HepG2 (cell line): ENCODE data around the gene GANC. TPM values are rescaled to one million over a fixed set of nuclear protein-coding genes. Genes with fewer than 3 reads are reported as not detected.

Experiments
- CEBPB ChIP-seq: IDR thresholded peaks from 2 replicates; pipeline ENCODE4 v1.6.1; 2011; ENCODE audit warnings: low read depth, low read length, improper control_type of control experiment, borderline replicate concordance
- ESRRA ChIP-seq: sonication (generic); formaldehyde crosslinking; IDR thresholded peaks from 2 replicates; pipeline ENCODE4 v1.5.1; 2020; ENCODE audit warnings: mild to moderate bottlenecking, low read depth, missing genetic modification reagents
- FLYWCH1 ChIP-seq: sonication (generic); formaldehyde crosslinking; IDR thresholded peaks from 2 replicates; pipeline ENCODE4 v1.8.1; 2023; ENCODE audit warnings: mild to moderate bottlenecking, missing genetic modification reagents
- HDAC6 ChIP-seq: fragments of 200-600 bp; sonication (generic); IDR thresholded peaks from 2 replicates; pipeline ENCODE4 v1.7.0; 2017; ENCODE audit warnings: mild to moderate bottlenecking, antibody characterized with exemption, low read length, low read depth
- KDM2A ChIP-seq: sonication (generic); formaldehyde crosslinking; IDR thresholded peaks from 2 replicates; pipeline ENCODE4 v1.4.0; 2020; ENCODE audit warnings: low read depth, missing genetic modification reagents, borderline replicate concordance
- KLF13 ChIP-seq: sonication (generic); formaldehyde crosslinking; IDR thresholded peaks from 2 replicates; pipeline ENCODE4 v1.4.0; 2020; ENCODE audit warnings: mild to moderate bottlenecking, missing genetic modification reagents
- NCOA5 ChIP-seq: sonication (generic); formaldehyde crosslinking; IDR thresholded peaks from 2 replicates; pipeline ENCODE4 v1.4.0; 2020; ENCODE audit warnings: missing genetic modification reagents
- RFXANK ChIP-seq: IDR thresholded peaks from 2 replicates; pipeline ENCODE4 v1.6.1; 2016
- SKI ChIP-seq: fragments of 450-650 bp; IDR thresholded peaks from one replicate; pipeline ENCODE4 v1.6.1; 2018; ENCODE audit warnings: mild to moderate bottlenecking; ENCODE audit not compliant: partially characterized antibody
- STAT5B ChIP-seq: sonication (generic); formaldehyde crosslinking; IDR thresholded peaks from 2 replicates; pipeline ENCODE4 v1.4.0; 2020; ENCODE audit warnings: missing genetic modification reagents
- TCF7 ChIP-seq: sonication (generic); IDR thresholded peaks from 2 replicates; pipeline ENCODE4 v1.6.1; 2016; ENCODE audit warnings: antibody characterized with exemption, low read depth
- ZBTB44 ChIP-seq: sonication (generic); formaldehyde crosslinking; IDR thresholded peaks from 2 replicates; pipeline ENCODE4 v1.4.0; 2020; ENCODE audit warnings: missing genetic modification reagents
- ZBTB8A ChIP-seq: sonication (generic); formaldehyde crosslinking; IDR thresholded peaks from 2 replicates; pipeline ENCODE4 v1.4.0; 2020; ENCODE audit warnings: mild to moderate bottlenecking, low read depth, missing genetic modification reagents, borderline replicate concordance
- ZNF160 ChIP-seq: sonication (generic); formaldehyde crosslinking; IDR thresholded peaks from 2 replicates; pipeline ENCODE4 v1.8.0; 2022; ENCODE audit warnings: mild to moderate bottlenecking, inconsistent platforms, missing genetic modification reagents
- ZNF274 ChIP-seq: sonication (generic); formaldehyde crosslinking; IDR thresholded peaks from 2 replicates; pipeline ENCODE4 v1.5.1; 2020; ENCODE audit warnings: mild to moderate bottlenecking, missing genetic modification reagents
- ZNF282 ChIP-seq: fragments of 450-650 bp; IDR thresholded peaks from 2 replicates; pipeline ENCODE4 v1.6.1; 2018; ENCODE audit not compliant: partially characterized antibody
- ZNF343 ChIP-seq: sonication (generic); formaldehyde crosslinking; IDR thresholded peaks from 2 replicates; pipeline ENCODE4 v1.4.0; 2020; ENCODE audit warnings: mild to moderate bottlenecking, missing genetic modification reagents
- ZNF510 ChIP-seq: sonication (generic); formaldehyde crosslinking; IDR thresholded peaks from 2 replicates; pipeline ENCODE4 v1.4.0; 2020; ENCODE audit warnings: low read depth, mild to moderate bottlenecking, missing genetic modification reagents
- ZNF563 ChIP-seq: sonication (generic); formaldehyde crosslinking; IDR thresholded peaks from 2 replicates; pipeline ENCODE4 v1.8.0; 2022; ENCODE audit warnings: mild to moderate bottlenecking, moderate library complexity, missing genetic modification reagents
- ZNF567 ChIP-seq: sonication (generic); formaldehyde crosslinking; IDR thresholded peaks from 2 replicates; pipeline ENCODE4 v1.8.1; 2023; ENCODE audit warnings: mild to moderate bottlenecking, missing genetic modification reagents, borderline replicate concordance
- ZNF75D ChIP-seq: sonication (generic); formaldehyde crosslinking; IDR thresholded peaks from 2 replicates; pipeline ENCODE4 v1.8.1; 2023; ENCODE audit warnings: missing genetic modification reagents, mild to moderate bottlenecking, borderline replicate concordance
- ZNF768 ChIP-seq: sonication (generic); formaldehyde crosslinking; IDR thresholded peaks from 2 replicates; pipeline ENCODE4 v1.4.0; 2020; ENCODE audit warnings: missing genetic modification reagents
- ZSCAN9 ChIP-seq: IDR thresholded peaks from 2 replicates; pipeline ENCODE4 v1.6.1; 2016; ENCODE audit warnings: borderline replicate concordance
- polyA plus RNA-seq, 8 experiments: library from polyadenylated mRNA; depleted of rRNA in 3 of 8; stranded (reverse) in 7 of 8; unstranded in 1 of 8; fragments of >200 nt; fragmentation: Illumina TruSeq in 4 of 8; extraction: Trizol in 4 of 8; gene quantifications; 2 replicates each; pipeline versions ENCODE4 v1.2.1 to v1.2.3, GENCODE V29; 2011 to 2016; ENCODE audit warnings: low read depth in 4 of 8, missing spikeins in 1 of 8, mixed read lengths in 1 of 8; ENCODE audit not compliant: insufficient read depth in 1 of 8
- total RNA-seq, 5 experiments: library from RNA; depleted of rRNA; stranded (reverse); fragments of >200 nt; fragmentation: Illumina TruSeq; extraction: Trizol; gene quantifications; 2 replicates each; pipeline ENCODE4 v1.2.3, GENCODE V29; 2016; ENCODE audit warnings: low read depth in 1 of 5
- TF ChIP-seq, protein P1 (sequence below): fragments of 450-650 bp; IDR thresholded peaks from 2 replicates; pipeline ENCODE4 v1.6.1; 2017; ENCODE audit warnings: mild to moderate bottlenecking
- TF ChIP-seq, protein P2 (sequence below): IDR thresholded peaks from 2 replicates; pipeline ENCODE4 v1.6.1; 2016; ENCODE audit warnings: missing genetic modification reagents, missing compliant biosample characterization

The GANC gene
- total and polyA plus RNA-seq, 2 of the 13 experiments (the other 11 are each of a cell fraction or from before 2014, with no cell fraction given) = 17.0 to 21.0 TPM

- no peak; the same call in 1 of the 2 replicates for TF ChIP-seq ESRRA (CRISPR knock-in tag)
- peak; percentile 17; the same call in 1 of the 2 replicates for TF ChIP-seq RFXANK (CRISPR knock-in tag)
- TF ChIP-seq TCF7 = no peak
- no peak for TF ChIP-seq ZNF75D
- no peak for TF ChIP-seq CEBPB
- no peak; the same call in 1 of the 2 replicates for TF ChIP-seq ZBTB8A (CRISPR knock-in tag)
- 0 out of 2 replicates have a peak, but pooled peaks have one; percentile 67 for TF ChIP-seq ZNF510 (CRISPR knock-in tag)
- TF ChIP-seq STAT5B (CRISPR knock-in tag) = no peak
- no peak for TF ChIP-seq FLYWCH1 (CRISPR knock-in tag)
- no peak for TF ChIP-seq SKI
- TF ChIP-seq, protein P1, sequence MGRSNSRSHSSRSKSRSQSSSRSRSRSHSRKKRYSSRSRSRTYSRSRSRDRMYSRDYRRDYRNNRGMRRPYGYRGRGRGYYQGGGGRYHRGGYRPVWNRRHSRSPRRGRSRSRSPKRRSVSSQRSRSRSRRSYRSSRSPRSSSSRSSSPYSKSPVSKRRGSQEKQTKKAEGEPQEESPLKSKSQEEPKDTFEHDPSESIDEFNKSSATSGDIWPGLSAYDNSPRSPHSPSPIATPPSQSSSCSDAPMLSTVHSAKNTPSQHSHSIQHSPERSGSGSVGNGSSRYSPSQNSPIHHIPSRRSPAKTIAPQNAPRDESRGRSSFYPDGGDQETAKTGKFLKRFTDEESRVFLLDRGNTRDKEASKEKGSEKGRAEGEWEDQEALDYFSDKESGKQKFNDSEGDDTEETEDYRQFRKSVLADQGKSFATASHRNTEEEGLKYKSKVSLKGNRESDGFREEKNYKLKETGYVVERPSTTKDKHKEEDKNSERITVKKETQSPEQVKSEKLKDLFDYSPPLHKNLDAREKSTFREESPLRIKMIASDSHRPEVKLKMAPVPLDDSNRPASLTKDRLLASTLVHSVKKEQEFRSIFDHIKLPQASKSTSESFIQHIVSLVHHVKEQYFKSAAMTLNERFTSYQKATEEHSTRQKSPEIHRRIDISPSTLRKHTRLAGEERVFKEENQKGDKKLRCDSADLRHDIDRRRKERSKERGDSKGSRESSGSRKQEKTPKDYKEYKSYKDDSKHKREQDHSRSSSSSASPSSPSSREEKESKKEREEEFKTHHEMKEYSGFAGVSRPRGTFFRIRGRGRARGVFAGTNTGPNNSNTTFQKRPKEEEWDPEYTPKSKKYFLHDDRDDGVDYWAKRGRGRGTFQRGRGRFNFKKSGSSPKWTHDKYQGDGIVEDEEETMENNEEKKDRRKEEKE = no peak
- TF ChIP-seq, protein P2, sequence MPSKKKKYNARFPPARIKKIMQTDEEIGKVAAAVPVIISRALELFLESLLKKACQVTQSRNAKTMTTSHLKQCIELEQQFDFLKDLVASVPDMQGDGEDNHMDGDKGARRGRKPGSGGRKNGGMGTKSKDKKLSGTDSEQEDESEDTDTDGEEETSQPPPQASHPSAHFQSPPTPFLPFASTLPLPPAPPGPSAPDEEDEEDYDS (CRISPR knock-in tag) = peak; percentile 61
- TF ChIP-seq ZNF768 (CRISPR knock-in tag) = peak; percentile 89
- no peak for TF ChIP-seq NCOA5
- peak; percentile 86 for TF ChIP-seq KDM2A (CRISPR knock-in tag)
- TF ChIP-seq HDAC6 = no peak
- TF ChIP-seq ZBTB44 (CRISPR knock-in tag) = no peak
- 0 out of 2 replicates have a peak, but pooled peaks have one; percentile 15 for TF ChIP-seq ZNF563
- no peak for TF ChIP-seq KLF13 (CRISPR knock-in tag)
- TF ChIP-seq ZNF343 (CRISPR knock-in tag) = 0 out of 2 replicates have a peak, but pooled peaks have one; percentile 67
- TF ChIP-seq ZSCAN9 (CRISPR knock-in tag) = no peak
- no peak for TF ChIP-seq ZNF282
- TF ChIP-seq ZNF274 = peak; percentile 90
- TF ChIP-seq ZNF567 (CRISPR knock-in tag) = no peak
- 0 out of 2 replicates have a peak, but pooled peaks have one; percentile 26 for TF ChIP-seq ZNF160
Measured at GRCh38 chr15:42272939-42273899, at the start of gene GANC, which contains the start of gene TMEM87A (continued).
